ENCODE results near the gene COX6B2. TPM values are rescaled to one million over a fixed set of nuclear protein-coding genes. Genes with fewer than 3 reads are reported as not detected.
A peak's percentile ranks its signal among the peaks of the same experiment; 100 is the strongest.
"Not testable (repeated sequence)": the region's sequence is repeated elsewhere in the genome, so short reads cannot be mapped to it uniquely, and the experiment has no call there.

Gene COX6B2
- total RNA-seq, 1 donor from 2014 or later: 0.72 TPM

DNA sequence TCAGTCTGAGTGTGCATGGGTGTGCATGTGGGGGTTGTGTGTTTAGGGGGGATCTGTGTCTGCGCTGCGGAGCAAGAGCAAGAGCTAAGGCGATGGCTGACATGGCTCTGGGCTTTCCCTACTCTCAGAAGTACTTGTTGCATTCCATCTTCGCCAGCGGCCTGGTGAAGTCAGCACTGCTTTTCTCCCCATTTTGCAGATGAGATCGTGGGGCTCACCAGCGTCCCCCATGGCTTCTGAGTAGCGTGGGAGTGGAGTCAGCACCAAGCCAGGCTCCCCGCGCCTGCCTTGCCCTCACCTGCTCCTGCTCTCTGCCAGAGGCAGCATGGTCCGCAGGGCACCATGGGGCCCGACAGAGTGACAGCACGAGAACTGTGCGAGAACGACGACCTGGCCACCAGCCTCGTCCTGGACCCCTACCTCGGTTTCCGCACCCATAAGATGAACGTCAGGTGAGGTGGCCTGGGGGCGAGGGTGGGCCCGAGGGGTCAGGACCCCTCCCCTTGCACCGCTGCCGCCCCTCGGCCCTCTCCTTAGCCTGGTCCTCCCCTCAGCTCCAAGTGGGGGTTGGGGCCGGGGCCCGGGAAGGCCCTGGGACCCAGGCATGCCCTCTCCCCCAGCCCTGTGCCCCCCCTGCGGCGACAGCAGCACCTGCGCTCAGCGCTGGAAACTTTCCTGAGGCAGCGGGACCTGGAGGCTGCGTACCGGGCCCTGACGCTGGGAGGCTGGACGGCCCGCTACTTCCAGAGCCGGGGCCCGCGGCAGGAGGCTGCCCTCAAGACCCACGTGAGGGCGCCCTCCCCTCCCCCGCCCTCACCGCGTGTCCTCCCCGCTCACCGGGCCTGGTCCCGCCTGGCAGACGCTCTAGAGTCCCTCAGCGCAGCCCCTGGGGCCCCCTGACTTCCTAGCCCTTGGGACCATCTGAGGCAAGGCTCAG, 12.7 kb downstream of the COX6B2 start:
- DNase-seq: no peak

DNA sequence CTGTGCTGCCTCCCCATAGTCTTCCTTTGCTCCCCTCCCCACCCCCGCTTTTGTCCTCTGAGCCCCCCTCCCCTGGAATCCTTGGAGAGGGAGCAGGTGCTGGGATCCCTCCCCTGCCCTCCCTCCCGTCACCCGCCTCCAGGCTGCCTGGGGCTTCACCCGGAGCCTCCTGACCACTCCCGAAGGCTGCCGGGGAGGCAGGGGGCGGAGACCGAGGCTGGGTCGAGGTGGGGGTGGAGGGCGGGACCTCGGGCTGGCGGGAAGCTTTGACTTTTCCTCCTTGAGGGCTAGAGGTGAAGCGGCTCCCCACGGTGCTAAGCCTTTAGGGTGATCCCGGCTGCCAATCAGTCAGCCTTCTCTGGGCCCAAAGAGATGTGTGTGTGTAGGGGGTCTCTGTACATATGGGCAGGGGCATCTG, 13.3 kb downstream of the COX6B2 start:
- DNase-seq: peak; percentile 93

- no peak for DNase-seq
Measured at GRCh38 chr19:55340784-55341147, 13.8 kb downstream of the COX6B2 start.

GRCh38 chr19:55339889-55340783, 14.4 kb downstream of the COX6B2 start:
- peak; percentile 27 for DNase-seq

DNA sequence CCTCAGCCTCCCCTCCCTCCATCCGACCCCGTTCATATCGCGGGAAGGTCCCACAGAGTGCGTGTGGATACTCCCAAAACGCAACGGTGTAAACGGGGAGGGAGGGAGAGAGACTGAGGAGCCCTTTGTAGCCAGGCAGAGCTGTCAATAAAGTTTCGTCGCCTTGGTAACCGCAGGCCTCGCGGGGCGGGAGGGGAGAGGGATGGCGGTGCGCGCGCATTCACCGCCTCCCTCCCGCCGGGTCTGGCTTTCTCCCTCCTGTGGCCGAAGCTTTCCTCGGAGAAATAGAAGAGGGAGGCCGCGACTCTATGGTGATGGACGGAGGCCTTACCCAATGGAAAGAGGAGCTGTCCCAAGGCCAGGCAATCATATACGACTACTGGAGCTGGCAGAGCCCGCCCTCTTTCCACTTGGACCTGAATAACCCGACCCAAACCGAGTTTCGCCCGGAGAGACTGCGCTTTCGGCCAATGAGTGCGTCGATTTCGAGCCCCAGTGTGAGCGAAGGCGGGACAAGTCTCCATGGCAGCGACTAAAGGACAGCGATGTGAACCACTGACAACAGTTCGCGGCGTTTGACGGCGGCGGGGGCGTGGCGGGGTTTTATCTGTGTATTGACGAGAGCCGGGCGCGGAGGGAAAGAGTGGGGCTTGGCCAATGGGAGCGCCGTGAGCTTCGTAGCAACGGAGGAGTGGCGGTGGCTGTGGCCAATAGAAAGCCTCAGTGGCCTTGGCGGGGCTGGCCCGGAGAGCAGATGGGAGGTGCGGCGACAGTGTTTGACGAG, 15.2 kb downstream of the COX6B2 start, which contains the start of gene KMT5C:
TSS of gene KMT5C (plus strand) at position 772 of the 784 bp plus-strand sequence. CDS start 2,061 bp downstream, outside the sequence.
- DNase-seq: peak; percentile 100

DNA sequence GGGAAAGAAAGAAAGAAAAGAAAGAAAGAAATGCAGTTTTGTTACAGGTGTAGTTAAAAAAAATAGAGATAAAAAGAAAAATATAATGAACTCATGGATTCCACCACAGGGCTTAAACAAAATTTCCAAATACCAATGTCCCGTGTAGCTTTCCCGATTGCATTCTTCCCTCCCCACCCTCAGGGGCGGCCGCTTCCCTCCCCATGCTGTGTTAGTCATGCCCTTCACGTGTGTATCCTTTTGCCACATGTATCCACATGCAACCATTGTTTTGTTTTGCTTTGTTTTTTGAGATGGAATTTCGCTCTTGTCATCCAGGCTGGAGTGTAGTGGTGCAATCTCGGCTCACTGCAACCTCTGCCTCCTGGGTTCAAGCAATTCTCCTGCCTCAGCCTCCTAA, 18.4 kb downstream of the COX6B2 start:
- DNase-seq: no peak

- DNase-seq: no peak
Measured at GRCh38 chr19:55333870-55334269, 20.6 kb downstream of the COX6B2 start.

GRCh38 chr19:55329791-55330190, 24.7 kb downstream of the COX6B2 start:
- not testable (repeated sequence) for DNase-seq

GRCh38 chr19:55328774-55329318, 25.7 kb downstream of the COX6B2 start:
- DNase-seq: not testable (repeated sequence)

DNA sequence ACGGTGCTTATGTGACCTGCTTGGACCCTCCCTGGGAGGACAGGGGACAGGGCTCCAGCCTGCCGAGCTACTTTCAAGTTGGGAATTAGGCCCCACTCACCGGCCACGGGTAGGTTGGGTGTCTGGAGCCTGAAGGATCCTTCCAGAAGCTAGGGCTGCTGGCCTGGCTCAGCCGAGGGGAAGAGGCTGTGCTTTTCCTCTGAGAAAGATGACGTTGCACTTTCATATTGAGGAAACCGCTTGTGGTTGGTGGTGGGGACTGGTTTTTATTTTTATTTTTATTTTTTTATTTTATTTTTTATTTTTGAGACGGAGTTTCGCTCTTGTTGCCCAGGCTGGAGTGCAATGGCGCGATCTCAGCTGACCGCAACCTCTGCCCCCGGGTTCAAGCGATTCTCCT, 29.3 kb downstream of the COX6B2 start, which contains the start of gene TMEM150B:
TSS of gene TMEM150B (minus strand) at position 170 of the 400 bp plus-strand sequence. CDS start 4,305 bp downstream, outside the sequence.
- no peak for DNase-seq

DNA sequence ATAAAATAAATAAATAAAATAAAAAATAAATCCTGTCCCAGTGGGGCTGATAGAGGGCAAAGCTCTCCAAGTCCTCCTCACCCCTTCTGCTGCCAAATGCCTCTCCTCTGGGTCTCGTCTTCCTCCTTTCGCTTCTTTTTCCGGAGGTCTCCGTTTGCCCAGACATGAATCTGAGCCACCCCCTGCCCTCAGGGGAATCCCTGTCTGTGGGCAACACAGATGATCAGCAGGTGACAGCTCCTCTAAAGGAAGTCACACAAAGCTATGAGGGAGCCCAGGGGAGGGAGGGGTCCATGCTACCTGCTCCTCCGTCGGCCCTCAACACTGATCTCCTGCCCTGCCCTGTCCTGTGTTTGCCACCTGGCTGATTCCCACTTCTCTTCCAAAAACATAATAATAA, 29.9 kb downstream of the COX6B2 start:
- no peak for DNase-seq

GRCh38 chr19:55322204-55322885, 32.2 kb downstream of the COX6B2 start:
- DNase-seq: no peak

- DNase-seq: no peak
Measured at GRCh38 chr19:55321466-55322137, 32.9 kb downstream of the COX6B2 start.

GRCh38 chr19:55320844-55321419, 33.6 kb downstream of the COX6B2 start:
- DNase-seq: no peak

DNA sequence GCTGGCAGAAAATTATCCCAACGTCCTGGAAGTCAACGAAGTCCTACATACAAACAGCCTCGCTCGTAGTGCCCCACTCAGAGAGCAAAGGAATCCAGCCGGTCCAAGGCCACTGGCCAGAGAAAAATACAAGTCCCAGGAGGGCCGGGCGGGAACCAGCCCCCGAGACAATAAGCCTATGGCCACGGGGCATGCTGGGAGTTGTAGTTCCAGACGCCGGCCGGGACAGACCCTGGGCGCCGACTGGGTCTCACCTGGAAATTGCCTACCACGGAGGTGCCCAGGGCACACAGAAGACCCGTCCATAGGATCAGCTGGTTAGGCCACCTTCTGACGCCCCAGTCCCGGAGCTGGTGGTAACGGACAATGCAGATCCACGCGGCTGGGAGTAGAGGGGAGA, 34.7 kb downstream of the COX6B2 start:
- DNase-seq: peak; percentile 80

DNA sequence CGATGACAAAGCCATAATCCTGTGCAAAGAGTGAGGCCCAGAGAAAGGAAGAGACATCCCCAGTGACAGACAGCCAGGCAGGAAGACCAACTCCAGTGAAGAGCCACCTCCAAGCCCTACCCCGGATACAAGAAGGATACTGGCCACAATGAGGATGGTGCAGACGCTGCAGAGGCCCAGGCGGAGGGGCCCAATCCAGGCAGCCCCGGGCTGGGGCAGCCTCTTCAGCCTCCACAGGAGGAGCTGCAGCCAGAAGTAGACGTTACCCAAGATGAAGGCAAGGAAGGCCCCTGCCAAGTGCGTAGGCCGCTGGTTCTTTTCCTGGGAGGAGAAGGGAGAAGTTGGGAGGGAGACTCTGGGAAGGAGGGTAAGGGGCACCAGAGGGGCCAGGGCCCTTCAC, 37.9 kb downstream of the COX6B2 start:
- DNase-seq: no peak

- no peak for DNase-seq
Measured at GRCh38 chr19:55315956-55316525, 38.5 kb downstream of the COX6B2 start.

- DNase-seq: no peak
Measured at GRCh38 chr19:55314396-55314795, 40.1 kb downstream of the COX6B2 start.

Data from tongue (tissue), 2 donors.